22Rv1 (cell line): Measurements from ENCODE around the gene ZNF398.

ENCODE experiments used
- ZFX ChIP-seq: fragments of 450-650 bp; IDR thresholded peaks from 2 replicates; pipeline ENCODE4 v1.6.1; 2017; ENCODE audit warnings: antibody characterized with exemption, borderline replicate concordance
- TF ChIP-seq, protein P1 (sequence below): fragments of 450-650 bp; IDR thresholded peaks from 2 replicates; pipeline ENCODE4 v1.5.1; 2017; ENCODE audit warnings: mild to moderate bottlenecking

GRCh38 chr7:149216402-149216801 lies 69.1 kb downstream of the ZNF398 start:
- TF ChIP-seq, protein P1, sequence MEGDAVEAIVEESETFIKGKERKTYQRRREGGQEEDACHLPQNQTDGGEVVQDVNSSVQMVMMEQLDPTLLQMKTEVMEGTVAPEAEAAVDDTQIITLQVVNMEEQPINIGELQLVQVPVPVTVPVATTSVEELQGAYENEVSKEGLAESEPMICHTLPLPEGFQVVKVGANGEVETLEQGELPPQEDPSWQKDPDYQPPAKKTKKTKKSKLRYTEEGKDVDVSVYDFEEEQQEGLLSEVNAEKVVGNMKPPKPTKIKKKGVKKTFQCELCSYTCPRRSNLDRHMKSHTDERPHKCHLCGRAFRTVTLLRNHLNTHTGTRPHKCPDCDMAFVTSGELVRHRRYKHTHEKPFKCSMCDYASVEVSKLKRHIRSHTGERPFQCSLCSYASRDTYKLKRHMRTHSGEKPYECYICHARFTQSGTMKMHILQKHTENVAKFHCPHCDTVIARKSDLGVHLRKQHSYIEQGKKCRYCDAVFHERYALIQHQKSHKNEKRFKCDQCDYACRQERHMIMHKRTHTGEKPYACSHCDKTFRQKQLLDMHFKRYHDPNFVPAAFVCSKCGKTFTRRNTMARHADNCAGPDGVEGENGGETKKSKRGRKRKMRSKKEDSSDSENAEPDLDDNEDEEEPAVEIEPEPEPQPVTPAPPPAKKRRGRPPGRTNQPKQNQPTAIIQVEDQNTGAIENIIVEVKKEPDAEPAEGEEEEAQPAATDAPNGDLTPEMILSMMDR, result no peak
- TF ChIP-seq ZFX, result no peak
